Femur (tissue), 1 donor: ENCODE results near the gene ALX4.

Experiments
- DNase-seq: peaks from one replicate; pipeline ENCODE4 v3.0.0-alpha.2; 2017

Gene ALX4

GRCh38 chr11:44309478-44310205 is at the start of gene ALX4:
Gene ALX4, minus strand, starts transcription at chr11:44310139. Its CDS starts 77 bp downstream, at chr11:44310062.
- peak; percentile 81 for DNase-seq

GRCh38 chr11:44359162-44359561 is 49.2 kb upstream of the ALX4 start:
- no peak for DNase-seq

GRCh38 chr11:44358713-44359112 is 48.8 kb upstream of the ALX4 start:
- no peak for DNase-seq

- no peak for DNase-seq
Observed at GRCh38 chr11:44357711-44358110, 47.8 kb upstream of the ALX4 start.

GRCh38 chr11:44356351-44356750 is 46.4 kb upstream of the ALX4 start:
- DNase-seq, result no peak

- no peak for DNase-seq
Observed at GRCh38 chr11:44351898-44352498, 42.1 kb upstream of the ALX4 start.

GRCh38 chr11:44351006-44351660 is 41.2 kb upstream of the ALX4 start:
- no peak for DNase-seq

GRCh38 chr11:44349328-44349727 is 39.4 kb upstream of the ALX4 start:
- no peak for DNase-seq

- no peak for DNase-seq
Observed at GRCh38 chr11:44348721-44349120, 38.8 kb upstream of the ALX4 start.

GRCh38 chr11:44348114-44348513 is 38.2 kb upstream of the ALX4 start:
- DNase-seq, result no peak

GRCh38 chr11:44347538-44347937 is 37.6 kb upstream of the ALX4 start:
- DNase-seq, result no peak

GRCh38 chr11:44346983-44347382 is 37.0 kb upstream of the ALX4 start:
- no peak for DNase-seq

- no peak for DNase-seq
Observed at GRCh38 chr11:44345781-44346180, 35.8 kb upstream of the ALX4 start.

- no peak for DNase-seq
Observed at GRCh38 chr11:44344921-44345320, 35.0 kb upstream of the ALX4 start.

- DNase-seq, result no peak
Observed at GRCh38 chr11:44344423-44344820, 34.5 kb upstream of the ALX4 start.

- no peak for DNase-seq
Observed at GRCh38 chr11:44343778-44344422, 34.0 kb upstream of the ALX4 start.

- no peak for DNase-seq
Observed at GRCh38 chr11:44342616-44343015, 32.7 kb upstream of the ALX4 start.

GRCh38 chr11:44340656-44341055 is 30.7 kb upstream of the ALX4 start:
- DNase-seq, result no peak

GRCh38 chr11:44339530-44339883 is 29.6 kb upstream of the ALX4 start:
- DNase-seq, result no peak

GRCh38 chr11:44338698-44339529 is 29.0 kb upstream of the ALX4 start:
- DNase-seq, result no peak

GRCh38 chr11:44338026-44338425 is 28.1 kb upstream of the ALX4 start:
- DNase-seq, result no peak

GRCh38 chr11:44335919-44336318 is 26.0 kb upstream of the ALX4 start:
- DNase-seq, result no peak
